Measurements from ENCODE around the gene TEPSIN. TPM values are rescaled to one million over a fixed set of nuclear protein-coding genes. Genes with fewer than 3 reads are reported as not detected.
A peak's percentile ranks its signal among the peaks of the same experiment; 100 is the strongest.

The TEPSIN gene
- total and polyA plus RNA-seq, 2 of the 13 experiments (the other 11 are each of a cell fraction or from before 2014, with no cell fraction given), result 16.1 to 18.8 TPM

DNA sequence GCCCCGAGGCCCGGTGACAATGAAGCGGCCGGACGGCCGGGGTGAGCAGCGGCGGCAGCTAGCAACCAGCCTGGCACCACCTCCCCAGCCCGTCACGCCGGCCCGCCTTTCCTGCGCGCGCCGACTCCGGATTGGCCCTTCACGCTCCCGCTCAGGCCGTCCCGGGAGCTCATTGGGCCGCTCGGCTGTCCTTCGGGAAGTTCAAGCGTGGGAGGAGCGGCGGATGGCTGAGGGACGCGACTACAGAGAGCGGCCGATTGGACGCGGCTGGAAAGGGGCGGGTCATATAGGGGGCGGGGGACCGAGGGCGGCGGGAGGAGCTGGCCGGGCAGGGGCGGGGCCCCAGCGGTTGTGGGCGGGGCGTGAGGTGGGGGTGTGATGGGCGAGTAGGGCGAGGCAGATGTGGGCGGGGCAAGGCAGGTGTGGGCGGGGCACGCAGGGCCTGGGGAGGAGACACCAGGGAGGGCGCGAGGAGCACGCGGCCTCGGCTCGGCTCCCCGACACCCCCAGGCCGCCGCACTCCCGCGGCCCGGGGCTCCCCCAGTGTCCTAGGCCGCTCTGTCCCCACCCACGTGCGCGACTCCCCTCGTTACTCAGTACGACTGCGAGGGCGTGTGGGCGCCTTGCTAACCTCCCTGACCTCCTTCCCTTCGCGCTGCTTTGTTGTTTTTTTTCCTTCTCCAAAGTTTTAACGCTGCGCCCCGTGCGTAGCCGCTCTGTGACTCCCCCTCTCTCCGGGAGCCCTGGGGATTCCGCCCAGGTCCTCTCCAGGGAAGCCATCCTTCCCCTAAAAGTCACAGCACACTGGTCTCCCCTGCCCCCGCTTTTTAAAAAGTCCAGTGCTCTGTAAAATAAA is 15.7 kb downstream of the TEPSIN start, which contains the start of gene CEP131 (continued):
- TF ChIP-seq, protein P1, sequence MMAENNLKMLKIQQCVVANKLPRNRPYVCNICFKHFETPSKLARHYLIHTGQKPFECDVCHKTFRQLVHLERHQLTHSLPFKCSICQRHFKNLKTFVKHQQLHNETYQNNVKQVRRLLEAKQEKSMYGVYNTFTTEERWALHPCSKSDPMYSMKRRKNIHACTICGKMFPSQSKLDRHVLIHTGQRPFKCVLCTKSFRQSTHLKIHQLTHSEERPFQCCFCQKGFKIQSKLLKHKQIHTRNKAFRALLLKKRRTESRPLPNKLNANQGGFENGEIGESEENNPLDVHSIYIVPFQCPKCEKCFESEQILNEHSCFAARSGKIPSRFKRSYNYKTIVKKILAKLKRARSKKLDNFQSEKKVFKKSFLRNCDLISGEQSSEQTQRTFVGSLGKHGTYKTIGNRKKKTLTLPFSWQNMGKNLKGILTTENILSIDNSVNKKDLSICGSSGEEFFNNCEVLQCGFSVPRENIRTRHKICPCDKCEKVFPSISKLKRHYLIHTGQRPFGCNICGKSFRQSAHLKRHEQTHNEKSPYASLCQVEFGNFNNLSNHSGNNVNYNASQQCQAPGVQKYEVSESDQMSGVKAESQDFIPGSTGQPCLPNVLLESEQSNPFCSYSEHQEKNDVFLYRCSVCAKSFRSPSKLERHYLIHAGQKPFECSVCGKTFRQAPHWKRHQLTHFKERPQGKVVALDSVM (CRISPR knock-in tag; IDR thresholded peaks at IDR 0.05), result no peak
- TF ChIP-seq TBX2 (CRISPR knock-in tag; IDR thresholded peaks at IDR 0.05; ENCODE audit: borderline replicate concordance) (peak; percentile 13; the same call in 1 of the 2 replicates), ZIK1 (CRISPR knock-in tag; IDR thresholded peaks at IDR 0.05; ENCODE audit: borderline replicate concordance, low read depth) (peak; percentile 47; the same call in 1 of the 2 replicates), RAD51 (IDR thresholded peaks at IDR 0.05; ENCODE audit: borderline replicate concordance) (no peak), LBX2 (CRISPR knock-in tag; IDR thresholded peaks at IDR 0.05; ENCODE audit: borderline replicate concordance) (peak; percentile 59; the same call in 1 of the 2 replicates), ZSCAN9 (CRISPR knock-in tag; IDR thresholded peaks at IDR 0.05; ENCODE audit: borderline replicate concordance) (peak; percentile 42; the same call in 1 of the 2 replicates), ZSCAN25 (CRISPR knock-in tag; IDR thresholded peaks at IDR 0.05) (0 out of 2 replicates have a peak, but pooled peaks have one; percentile 14), MBD4 (IDR thresholded peaks at IDR 0.05; ENCODE audit: borderline replicate concordance, low read length) (no peak), ZNF329 (CRISPR knock-in tag; IDR thresholded peaks at IDR 0.05; ENCODE audit: low read depth) (no peak), MED1 (CRISPR knock-in tag; IDR thresholded peaks at IDR 0.05) (peak; percentile 45; the same call in 1 of the 2 replicates), NBN (conservative IDR thresholded peaks at IDR 0.05) (no peak), ZNF138 (CRISPR knock-in tag; IDR thresholded peaks at IDR 0.05; ENCODE audit: low read depth) (no peak), ZNF3 (CRISPR knock-in tag; IDR thresholded peaks at IDR 0.05) (0 out of 2 replicates have a peak, but pooled peaks have one; percentile 19), ATF1 (CRISPR knock-in tag; IDR thresholded peaks at IDR 0.05) (no peak), ZNF20 (CRISPR knock-in tag; IDR thresholded peaks at IDR 0.05) (0 out of 2 replicates have a peak, but pooled peaks have one; percentile 57), POGZ (CRISPR knock-in tag; IDR thresholded peaks at IDR 0.05) (no peak), MXD4 (CRISPR knock-in tag; IDR thresholded peaks at IDR 0.05) (peak; percentile 85), AFF4 (CRISPR knock-in tag; IDR thresholded peaks at IDR 0.05) (no peak), KLF6 (CRISPR knock-in tag; IDR thresholded peaks at IDR 0.05) (peak; percentile 82), SUZ12 (IDR thresholded peaks at IDR 0.05; ENCODE audit: low read depth, low read length) (no peak)
- TF ChIP-seq, protein P2, sequence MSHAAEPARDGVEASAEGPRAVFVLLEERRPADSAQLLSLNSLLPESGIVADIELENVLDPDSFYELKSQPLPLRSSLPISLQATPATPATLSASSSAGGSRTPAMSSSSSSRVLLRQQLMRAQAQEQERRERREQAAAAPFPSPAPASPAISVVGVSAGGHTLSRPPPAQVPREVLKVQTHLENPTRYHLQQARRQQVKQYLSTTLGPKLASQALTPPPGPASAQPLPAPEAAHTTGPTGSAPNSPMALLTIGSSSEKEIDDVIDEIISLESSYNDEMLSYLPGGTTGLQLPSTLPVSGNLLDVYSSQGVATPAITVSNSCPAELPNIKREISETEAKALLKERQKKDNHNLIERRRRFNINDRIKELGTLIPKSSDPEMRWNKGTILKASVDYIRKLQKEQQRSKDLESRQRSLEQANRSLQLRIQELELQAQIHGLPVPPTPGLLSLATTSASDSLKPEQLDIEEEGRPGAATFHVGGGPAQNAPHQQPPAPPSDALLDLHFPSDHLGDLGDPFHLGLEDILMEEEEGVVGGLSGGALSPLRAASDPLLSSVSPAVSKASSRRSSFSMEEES (CRISPR knock-in tag; IDR thresholded peaks at IDR 0.05), result no peak
